Aorta (tissue), 5 donors: Measurements from ENCODE around the gene RALGPS1. TPM values are rescaled to one million over a fixed set of nuclear protein-coding genes. Genes with fewer than 3 reads are reported as not detected.

Source experiments
- ATAC-seq: fragments of 200-7000 bp; cut with Tn5 transposase; one replicate; pipeline ENCODE4 v1.9.1; 2022; ENCODE audit warnings: moderate library complexity; ENCODE audit not compliant: low FRiP score
- DNase-seq, 2 donors: peaks; one replicate each; pipeline ENCODE4 v3.0.0-alpha.2; 2020
- H3K27ac ChIP-seq, 2 donors: one replicate each; pipeline ENCODE4 v1.5.1; 2013; ENCODE audit warnings: low read length in 2 of 2, mild to moderate bottlenecking in 2 of 2, moderate library complexity in 2 of 2, control low read depth in 1 of 2, inconsistent platforms in 1 of 2, low read depth in 1 of 2
- H3K27me3 ChIP-seq, 2 donors: one replicate each; pipeline ENCODE4 v1.6.1; 2013; ENCODE audit warnings: control low read depth in 1 of 2, low read length in 1 of 2, mild to moderate bottlenecking in 1 of 2, moderate library complexity in 1 of 2; ENCODE audit not compliant: insufficient read depth in 2 of 2, control insufficient read depth in 1 of 2
- H3K36me3 ChIP-seq, 2 donors: one replicate each; pipeline ENCODE4 v1.6.1; 2013; ENCODE audit warnings: control low read depth in 1 of 2, low read length in 1 of 2, mild to moderate bottlenecking in 1 of 2; ENCODE audit not compliant: insufficient read depth in 2 of 2, control insufficient read depth in 1 of 2
- H3K4me1 ChIP-seq, 2 donors: one replicate each; pipeline ENCODE4 v1.6.1; 2013; ENCODE audit warnings: low read length in 2 of 2, control low read depth in 1 of 2, mild to moderate bottlenecking in 1 of 2, moderate library complexity in 1 of 2; ENCODE audit not compliant: insufficient read depth in 2 of 2, control insufficient read depth in 1 of 2
- H3K4me3 ChIP-seq, 2 donors: one replicate each; pipeline ENCODE4 v1.5.1; 2013; ENCODE audit warnings: low read length in 2 of 2, control low read depth in 1 of 2, mild to moderate bottlenecking in 1 of 2
- H3K9me3 ChIP-seq: one replicate; pipeline ENCODE4 v1.6.1; 2013; ENCODE audit warnings: mild to moderate bottlenecking, low read length; ENCODE audit not compliant: control insufficient read depth
- WGBS, 2 donors: extraction: QIAGEN DNeasy Blood & Tissue Kit; methylation state at CpG; one replicate each; pipeline ENCODE4 v1.1.7; 2013; 5-methylcytosine and 5-hydroxymethylcytosine counted together
- intact Hi-C, 2 donors: fragments of 100-400 bp; cut with DNase I; formaldehyde crosslinking; loops; one replicate each; pipeline versions ENCODE4 v1.14.2 to v1.15.0; 2022
- polyA plus RNA-seq, 2 donors: library from polyadenylated mRNA; stranded (reverse); fragments of 200-250 nt; gene quantifications; one replicate each; pipeline ENCODE4 v1.2.3, GENCODE V29; 2013
- total RNA-seq, 2 donors: library from RNA; stranded (reverse); fragmentation: NEBNext Ultra II Directional; extraction: Animal tissue kit (Norgen Biotek cat#: 25700); gene quantifications; one replicate each; pipeline ENCODE4 v1.2.1, GENCODE V29; 2021
- donor health status: healthy with polysubstance abuse.
- donor health status: Bipolar disorder and iron deficiency.
- donor health status: DM: no; HTN: no; CAD: no.
- donor health status: DM: no; HTN: no; CAD: no.
- donor health status: DM: yes; HTN: yes; CAD: no.

RALGPS1 gene
- total and polyA plus RNA-seq, 4 donors = 2.0 to 19.7 (median 8.3) TPM

- intact Hi-C loops = no loop called here
- H3K4me3 ChIP-seq = no peak overlapping the region
- H3K4me1 ChIP-seq = no peaks in the 10 kb centered on the region
- DNase-seq = no peak
- no peak for ATAC-seq
- H3K27me3 ChIP-seq = no peaks in the 10 kb centered on the region
- no peaks in the 10 kb centered on the region for H3K36me3 ChIP-seq
- WGBS, 2 donors = 33% methylated on average over 5 of the region's 5 CpGs
- no peak overlapping the region for H3K27ac ChIP-seq
- no peaks in the 10 kb centered on the region for H3K9me3 ChIP-seq
These were observed 21.5 kb upstream of the RALGPS1 start for GRCh38 chr9:126893079-126893478.

- no peaks in the 10 kb centered on the region for H3K9me3 ChIP-seq
- H3K27ac ChIP-seq = no peak overlapping the region
- no peaks in the 10 kb centered on the region for H3K36me3 ChIP-seq
- intact Hi-C loops = no loop called here
- H3K4me3 ChIP-seq = no peak overlapping the region
- H3K4me1 ChIP-seq = no peaks in the 10 kb centered on the region
- DNase-seq (no peak), ATAC-seq (no peak)
- no peaks in the 10 kb centered on the region for H3K27me3 ChIP-seq
- 86 to 89% methylated on average over 4 of the region's 4 CpGs for WGBS, 2 donors
These were observed 20.5 kb upstream of the RALGPS1 start for GRCh38 chr9:126894052-126894603.

GRCh38 chr9:126902210-126902609, 12.4 kb upstream of the RALGPS1 start:
- H3K4me3 ChIP-seq = no peak overlapping the region
- DNase-seq = no peak
- WGBS, 2 donors = 80 to 87% methylated on average over 3 of the region's 3 CpGs
- no peaks in the 10 kb centered on the region for H3K4me1 ChIP-seq
- H3K27ac ChIP-seq = no peak overlapping the region
- no peak for ATAC-seq
- H3K36me3 ChIP-seq = no peaks in the 10 kb centered on the region
- no peaks in the 10 kb centered on the region for H3K27me3 ChIP-seq
- no peaks in the 10 kb centered on the region for H3K9me3 ChIP-seq
- intact Hi-C loops = no loop called here

- Histone ChIP-seq H3K4me3 (no peak overlapping the region), H3K36me3 (no peaks in the 10 kb centered on the region), H3K27ac (no peak overlapping the region), H3K4me1 (no peaks in the 10 kb centered on the region), H3K27me3 (no peaks in the 10 kb centered on the region), H3K9me3 (no peaks in the 10 kb centered on the region)
- intact Hi-C loops = no loop called here
- ATAC-seq (no peak), DNase-seq (no peak)
- WGBS, 2 donors = 92 to 93% methylated on average over 3 of the region's 3 CpGs
These were observed 10.0 kb upstream of the RALGPS1 start for GRCh38 chr9:126904586-126904985.

- H3K4me1 ChIP-seq = no peaks in the 10 kb centered on the region
- intact Hi-C loops = no loop called here
- ATAC-seq = no peak
These were observed 8.5 kb upstream of the RALGPS1 start for GRCh38 chr9:126906091-126906490.

GRCh38 chr9:126907058-126907457, 7.5 kb upstream of the RALGPS1 start:
- no peak for DNase-seq
- H3K36me3 ChIP-seq = no peaks in the 10 kb centered on the region
- no peak for ATAC-seq
- H3K4me1 ChIP-seq = no peaks in the 10 kb centered on the region
- no peaks in the 10 kb centered on the region for H3K9me3 ChIP-seq
- no peaks in the 10 kb centered on the region for H3K27me3 ChIP-seq
- intact Hi-C loops = no loop called here
- H3K4me3 ChIP-seq = no peak overlapping the region
- 75 to 78% methylated on average over 2 of the region's 2 CpGs for WGBS, 2 donors
- H3K27ac ChIP-seq = no peak overlapping the region

More at GRCh38 chr9:126906091-126906490, 8.5 kb upstream of the RALGPS1 start:
- no peak for DNase-seq
- Histone ChIP-seq H3K36me3 (no peaks in the 10 kb centered on the region), H3K9me3 (no peaks in the 10 kb centered on the region), H3K4me3 (no peak overlapping the region), H3K27ac (no peak overlapping the region), H3K27me3 (no peaks in the 10 kb centered on the region)
- 84 to 88% methylated on average over 6 of the region's 6 CpGs for WGBS, 2 donors

GRCh38 chr9:126915281-126915816, 767 bp downstream of the RALGPS1 start:
- intact Hi-C loops = no loop called here
- H3K36me3 ChIP-seq = no peaks in the 10 kb centered on the region
- 10 to 19% methylated on average over 22 to 43 of the region's 43 CpGs for WGBS, 2 donors
- no peaks in the 10 kb centered on the region for H3K4me1 ChIP-seq
- no peaks in the 10 kb centered on the region for H3K27me3 ChIP-seq
- ATAC-seq (peak; percentile 3), DNase-seq (peak; percentile 51 to 79)
- H3K27ac ChIP-seq = no peak overlapping the region
- H3K9me3 ChIP-seq = no peaks in the 10 kb centered on the region
- H3K4me3 ChIP-seq = peak overlapping the region; percentile 67 to 95

- WGBS, 2 donors = 92 to 93% methylated on average over 15 of the region's 15 CpGs
These were observed 1.4 kb downstream of the RALGPS1 start for GRCh38 chr9:126915846-126916543.

GRCh38 chr9:126916909-126917308, 2.3 kb downstream of the RALGPS1 start:
- Histone ChIP-seq H3K36me3 (no peaks in the 10 kb centered on the region), H3K27ac (no peak overlapping the region), H3K4me1 (no peaks in the 10 kb centered on the region), H3K9me3 (no peaks in the 10 kb centered on the region), H3K4me3 (no peak overlapping the region), H3K27me3 (no peaks in the 10 kb centered on the region)
- intact Hi-C loops = no loop called here
- WGBS, 2 donors = 84 to 85% methylated on average over 2 of the region's 2 CpGs
- ATAC-seq = no peak
- no peak for DNase-seq

More at GRCh38 chr9:126915846-126916543, 1.4 kb downstream of the RALGPS1 start:
- Histone ChIP-seq H3K4me3 (no peak overlapping the region), H3K27me3 (no peaks in the 10 kb centered on the region), H3K9me3 (no peaks in the 10 kb centered on the region), H3K4me1 (no peaks in the 10 kb centered on the region), H3K36me3 (no peaks in the 10 kb centered on the region), H3K27ac (no peak overlapping the region)
- no peak for ATAC-seq
- no peak for DNase-seq
- intact Hi-C loops = no loop called here
